ENCODE measurements around the gene TENM4. TPM values are rescaled to one million over a fixed set of nuclear protein-coding genes. Genes with fewer than 3 reads are reported as not detected.

The TENM4 gene
- total and polyA plus RNA-seq, 2 of the 8 experiments (the other 6 are each of a cell fraction or from before 2014, with no cell fraction given), result 3.5 to 7.2 TPM

DNA sequence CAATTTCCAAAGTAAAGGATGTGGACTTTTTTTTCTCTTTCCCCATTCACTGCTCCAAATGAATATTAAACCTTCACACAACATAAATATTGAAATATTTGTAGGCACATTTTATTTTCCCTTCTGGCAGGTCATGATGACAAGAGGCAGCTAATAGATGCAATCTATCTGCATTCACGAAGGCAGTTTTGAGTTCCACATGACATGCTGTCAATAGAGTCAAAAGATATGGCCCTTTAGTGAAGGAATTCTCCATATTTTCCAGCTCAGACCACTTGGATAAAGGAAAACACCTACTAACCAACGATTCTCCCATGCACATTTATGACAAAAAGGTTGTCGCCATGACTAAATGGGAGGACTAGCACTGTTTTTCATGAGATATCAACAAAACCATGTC lies 37.9 kb downstream of the TENM4 start:
- no peak overlapping the region for H4K8ac ChIP-seq (ENCODE audit: extremely low read depth, insufficient read depth, low read length)
- WGBS, 2 experiments (ENCODE audit: extremely low coverage in 1 of 2, insufficient coverage in 1 of 2, insufficient read length in 1 of 2, insufficient replicate concordance in 2 of 2, low coverage in 1 of 2, low lambda C conversion rate in 2 of 2, missing lambda C conversion rate in 1 of 2), result 88% methylated on average over 3 of the region's 3 CpGs; no CpG with 5 or more reads in 1 of the 2 experiments
- no peak overlapping the region for H4K91ac ChIP-seq (replicated peaks; ENCODE audit: insufficient read length, low read length)
- H3K9ac ChIP-seq (replicated peaks in 1 of 4; ENCODE audit: extremely low read depth in 1 of 4, low read depth in 3 of 4, low read length in 3 of 4), result no peak overlapping the region
- H3K79me1 ChIP-seq (ENCODE audit: low read depth, low read length), result no peaks in the 10 kb centered on the region; the same call in 1 of the 2 replicates
- H3K4me2 ChIP-seq (ENCODE audit: insufficient read depth in 1 of 2, low read depth in 2 of 2, low read length in 2 of 2), result no peak overlapping the region
- no peak overlapping the region for H3K23ac ChIP-seq (ENCODE audit: insufficient read length)
- no peak overlapping the region for H2BK20ac ChIP-seq (ENCODE audit: low read length)
- no peak overlapping the region for H2AFZ ChIP-seq (ENCODE audit: low read length)
- H4K5ac ChIP-seq (ENCODE audit: insufficient read length, low read depth, low read length), result no peak overlapping the region
- H3K4ac ChIP-seq (replicated peaks; ENCODE audit: insufficient read length, low read depth, low read length), result no peak overlapping the region
- H2BK120ac ChIP-seq (replicated peaks; ENCODE audit: low read depth, low read length), result no peak overlapping the region
- no peak for DNase-seq (ENCODE audit: low read depth in 1 of 2, low spot score in 2 of 2)
- TF ChIP-seq GTF2F1 (IDR thresholded peaks at IDR 0.05; ENCODE audit: borderline replicate concordance, low read depth, low read length), result no peak
- TF ChIP-seq KDM4A (IDR thresholded peaks at IDR 0.05; ENCODE audit: low read depth, low read length, severe bottlenecking), result no peak
- no peak for TF ChIP-seq JUN (IDR thresholded peaks at IDR 0.05; ENCODE audit: low read depth, low read length)
- TF ChIP-seq, protein P1, sequence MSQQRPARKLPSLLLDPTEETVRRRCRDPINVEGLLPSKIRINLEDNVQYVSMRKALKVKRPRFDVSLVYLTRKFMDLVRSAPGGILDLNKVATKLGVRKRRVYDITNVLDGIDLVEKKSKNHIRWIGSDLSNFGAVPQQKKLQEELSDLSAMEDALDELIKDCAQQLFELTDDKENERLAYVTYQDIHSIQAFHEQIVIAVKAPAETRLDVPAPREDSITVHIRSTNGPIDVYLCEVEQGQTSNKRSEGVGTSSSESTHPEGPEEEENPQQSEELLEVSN (IDR thresholded peaks at IDR 0.05), result no peak
- no peak overlapping the region for H2AK5ac ChIP-seq (ENCODE audit: low read depth, low read length)
- ChIA-PET CTCF (ENCODE audit: partially characterized antibody) (interaction anchor here (0.8 to 5.0 kb wide), 7 partner anchors 8 to 196 kb away, joined by 3 to 56 read pairs (median 6); no protein-coding TSS in a partner anchor), POLR2A (ENCODE audit: partially characterized antibody) (no interaction called here)
- H3K36me3 ChIP-seq (ENCODE audit: control insufficient read depth in 2 of 4, insufficient read depth in 4 of 4, low read length in 3 of 4), result no peaks in the 10 kb centered on the region
- H3K27me3 ChIP-seq (replicated peaks in 1 of 4; ENCODE audit: control insufficient read depth in 3 of 4, extremely low read depth in 1 of 4, insufficient read depth in 3 of 4, low read length in 3 of 4), result no peaks in the 10 kb centered on the region
- no peak overlapping the region for H3K4me3 ChIP-seq (ENCODE audit: extremely low read depth in 1 of 4, insufficient read depth in 2 of 4, low read depth in 3 of 4, low read length in 4 of 4)
- no peaks in the 10 kb centered on the region for H3K9me3 ChIP-seq (ENCODE audit: insufficient read depth in 2 of 2, low read depth in 1 of 2, low read length in 1 of 2)
- H3K56ac ChIP-seq (replicated peaks; ENCODE audit: insufficient read length, low read depth, low read length), result no peak overlapping the region
- no peak overlapping the region for H2BK5ac ChIP-seq (ENCODE audit: low read depth, low read length)
- H3K79me2 ChIP-seq (ENCODE audit: control insufficient read depth in 1 of 2, insufficient read depth in 2 of 2, low read length in 2 of 2), result no peaks in the 10 kb centered on the region
- H2BK15ac ChIP-seq (ENCODE audit: low read length), result no peak overlapping the region
- H2BK12ac ChIP-seq (ENCODE audit: low read depth, low read length), result no peak overlapping the region
- H3K14ac ChIP-seq (ENCODE audit: insufficient read length), result no peak overlapping the region
- no peaks in the 10 kb centered on the region for H3K23me2 ChIP-seq (ENCODE audit: low read depth, low read length)
- peaks cover 0 to 2% (median 0%) of the 10 kb centered on the region in 4 experiments; a peak in 1 of 7 replicates for H3K4me1 ChIP-seq (replicated peaks in 1 of 4; ENCODE audit: control insufficient read depth in 3 of 4, insufficient read depth in 4 of 4, low read length in 3 of 4)
- FAIRE-seq, result no peak
- H4K20me1 ChIP-seq (replicated peaks in 1 of 2; ENCODE audit: control insufficient read depth in 1 of 2, insufficient read depth in 2 of 2, low read length in 2 of 2), result peaks cover 2 to 4% of the 10 kb centered on the region in 2 experiments
- H3K18ac ChIP-seq (ENCODE audit: extremely low read depth, low read length), result no peak overlapping the region
- no peak overlapping the region for H3K27ac ChIP-seq (ENCODE audit: low read depth, low read length)
